Lower lobe of right lung (tissue), 2 donors: ENCODE data around the gene BOC. TPM values are rescaled to one million over a fixed set of nuclear protein-coding genes. Genes with fewer than 3 reads are reported as not detected.

Experiments
- ATAC-seq, 2 donors: fragments of 200-7000 bp; cut with Tn5 transposase; one replicate each; pipeline ENCODE4 v1.9.1; 2020 to 2022; ENCODE audit warnings: mild to moderate bottlenecking in 2 of 2, moderate library complexity in 2 of 2
- DNase-seq: peaks from one replicate; pipeline ENCODE4 v3.0.0-alpha.2; 2020
- H3K27ac ChIP-seq: fragments of 200-600 bp; one replicate; pipeline ENCODE4 v1.8.0; 2022
- H3K27me3 ChIP-seq: fragments of 200-600 bp; one replicate; pipeline ENCODE4 v1.8.0; 2022; ENCODE audit warnings: low read depth
- H3K36me3 ChIP-seq: fragments of 200-600 bp; one replicate; pipeline ENCODE4 v1.8.0; 2022; ENCODE audit warnings: mild to moderate bottlenecking
- H3K4me1 ChIP-seq: fragments of 200-600 bp; one replicate; pipeline ENCODE4 v1.8.0; 2022
- H3K4me3 ChIP-seq: fragments of 200-600 bp; one replicate; pipeline ENCODE4 v1.8.0; 2022; ENCODE audit warnings: mild to moderate bottlenecking
- H3K9me3 ChIP-seq: fragments of 200-600 bp; one replicate; pipeline ENCODE4 v1.8.0; 2022
- intact Hi-C: fragments of 100-400 bp; cut with DNase I; formaldehyde crosslinking; loops from one replicate; pipeline ENCODE4 v1.11.0; 2022
- total RNA-seq: library from RNA; stranded (reverse); fragmentation: NEBNext Ultra II Directional; extraction: Animal tissue kit (Norgen Biotek cat#: 25700); gene quantifications from one replicate; pipeline ENCODE4 v1.2.1, GENCODE V29; 2021
- TF ChIP-seq, protein P1 (sequence below): fragments of 200-600 bp; IDR thresholded peaks from one replicate; pipeline ENCODE4 v1.8.0; 2022; ENCODE audit warnings: antibody characterized with exemption, mild to moderate bottlenecking
- donor health status: DM: no; HTN: yes; CAD: no; lungs with severe emphysema.

Gene BOC
- total RNA-seq, 1 donor from 2014 or later: 10.1 TPM

DNA sequence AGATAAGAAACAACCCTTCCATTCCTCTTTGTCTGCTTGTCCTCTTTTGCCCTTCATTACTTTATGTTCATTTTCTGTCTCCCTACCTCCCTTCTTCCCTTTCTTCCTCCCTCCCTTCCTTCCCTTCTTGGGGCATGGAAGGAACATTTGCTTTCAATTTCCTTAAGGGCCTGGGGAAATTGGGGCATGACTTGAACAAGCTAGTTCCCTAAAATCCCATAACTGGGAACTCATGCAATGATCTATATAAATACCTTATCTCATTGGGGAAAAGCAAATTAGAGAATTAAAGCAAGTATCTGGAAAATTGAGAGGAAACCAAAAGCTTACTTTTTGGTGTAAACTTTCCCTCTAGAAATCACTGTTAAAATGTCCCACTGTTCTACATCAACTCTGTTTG, 35.7 kb downstream of the BOC start:
- H3K27ac ChIP-seq: no peak overlapping the region
- no peaks in the 10 kb centered on the region for H3K4me1 ChIP-seq
- H3K9me3 ChIP-seq: no peaks in the 10 kb centered on the region

DNA sequence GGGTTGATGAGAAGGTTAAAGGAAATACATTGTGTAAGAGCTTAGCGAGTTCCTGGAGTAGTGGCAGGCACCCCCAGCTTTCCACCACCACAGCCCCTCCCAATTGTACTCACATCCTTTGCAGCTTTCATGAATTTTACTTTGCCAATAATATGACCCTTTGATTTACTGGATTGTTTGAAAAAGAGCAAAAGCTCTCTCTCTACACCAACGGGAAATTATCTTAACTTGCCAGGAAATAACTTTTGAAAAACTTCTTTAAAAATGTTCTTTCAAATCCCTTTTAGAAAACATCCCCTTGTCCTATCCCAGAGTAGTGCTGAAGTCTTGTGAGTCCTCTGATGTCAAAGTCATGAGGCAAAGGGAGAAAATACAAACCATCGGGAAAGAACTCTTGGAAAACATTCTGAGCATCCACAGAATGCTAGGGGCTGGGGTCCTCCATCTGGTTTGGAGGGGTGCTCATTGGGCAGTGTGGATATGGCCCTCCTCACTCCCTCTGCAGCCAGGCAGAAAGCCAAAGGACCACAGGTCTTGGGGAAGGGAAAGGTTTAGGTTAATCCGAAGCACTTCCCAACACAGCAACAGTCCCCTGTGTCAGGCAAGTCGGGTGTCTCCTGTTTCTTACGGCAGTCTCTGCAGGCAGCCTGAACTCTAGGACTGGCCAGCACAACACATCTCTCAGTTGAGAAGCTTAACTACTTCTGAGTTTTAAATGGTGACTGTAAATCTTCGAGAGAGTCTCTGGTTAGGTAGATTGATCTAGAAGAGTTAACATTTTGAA, 36.5 kb downstream of the BOC start:
- H3K9me3 ChIP-seq: no peaks in the 10 kb centered on the region
- intact Hi-C loops: no loop called here
- H3K4me3 ChIP-seq: no peak overlapping the region
- DNase-seq (no peak), ATAC-seq (no peak)
- TF ChIP-seq, protein P1, sequence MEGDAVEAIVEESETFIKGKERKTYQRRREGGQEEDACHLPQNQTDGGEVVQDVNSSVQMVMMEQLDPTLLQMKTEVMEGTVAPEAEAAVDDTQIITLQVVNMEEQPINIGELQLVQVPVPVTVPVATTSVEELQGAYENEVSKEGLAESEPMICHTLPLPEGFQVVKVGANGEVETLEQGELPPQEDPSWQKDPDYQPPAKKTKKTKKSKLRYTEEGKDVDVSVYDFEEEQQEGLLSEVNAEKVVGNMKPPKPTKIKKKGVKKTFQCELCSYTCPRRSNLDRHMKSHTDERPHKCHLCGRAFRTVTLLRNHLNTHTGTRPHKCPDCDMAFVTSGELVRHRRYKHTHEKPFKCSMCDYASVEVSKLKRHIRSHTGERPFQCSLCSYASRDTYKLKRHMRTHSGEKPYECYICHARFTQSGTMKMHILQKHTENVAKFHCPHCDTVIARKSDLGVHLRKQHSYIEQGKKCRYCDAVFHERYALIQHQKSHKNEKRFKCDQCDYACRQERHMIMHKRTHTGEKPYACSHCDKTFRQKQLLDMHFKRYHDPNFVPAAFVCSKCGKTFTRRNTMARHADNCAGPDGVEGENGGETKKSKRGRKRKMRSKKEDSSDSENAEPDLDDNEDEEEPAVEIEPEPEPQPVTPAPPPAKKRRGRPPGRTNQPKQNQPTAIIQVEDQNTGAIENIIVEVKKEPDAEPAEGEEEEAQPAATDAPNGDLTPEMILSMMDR: no peak
- no peaks in the 10 kb centered on the region for H3K27me3 ChIP-seq
- H3K36me3 ChIP-seq: no peaks in the 10 kb centered on the region
- no peaks in the 10 kb centered on the region for H3K4me1 ChIP-seq
- peak overlapping the region; percentile 43 for H3K27ac ChIP-seq

More for the DNA sequence above, 35.7 kb downstream of the BOC start:
- Histone ChIP-seq H3K27me3 (no peaks in the 10 kb centered on the region), H3K4me3 (no peak overlapping the region), H3K36me3 (no peaks in the 10 kb centered on the region)
- intact Hi-C loops: no loop called here
- TF ChIP-seq, protein P1: no peak
- ATAC-seq (no peak), DNase-seq (no peak)

DNA sequence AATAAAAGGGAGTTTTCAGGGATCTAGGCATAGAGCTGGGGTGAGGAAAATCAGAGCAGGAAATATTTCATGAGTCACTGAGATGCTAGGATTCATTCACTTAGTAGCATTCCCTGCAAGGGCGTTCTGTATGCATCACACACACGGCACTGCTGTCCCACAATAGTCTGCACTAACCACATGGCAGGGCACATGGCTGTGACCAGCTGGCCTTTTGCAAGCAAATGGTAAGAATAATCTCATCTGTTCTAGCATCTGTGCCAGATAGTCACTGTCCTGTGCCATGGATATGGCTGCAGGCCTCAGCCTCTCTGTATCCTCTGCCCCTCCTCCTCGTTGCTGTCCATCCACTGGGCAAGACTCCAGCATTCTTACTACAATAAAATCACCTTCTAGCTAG, 37.8 kb downstream of the BOC start:
- Histone ChIP-seq H3K27ac (no peak overlapping the region), H3K4me1 (no peaks in the 10 kb centered on the region), H3K27me3 (no peaks in the 10 kb centered on the region), H3K4me3 (no peak overlapping the region), H3K36me3 (no peaks in the 10 kb centered on the region), H3K9me3 (no peaks in the 10 kb centered on the region)
- DNase-seq (no peak), ATAC-seq (peak; percentile 26 to 45)
- TF ChIP-seq, protein P1: no peak
- intact Hi-C loops: no loop called here

DNA sequence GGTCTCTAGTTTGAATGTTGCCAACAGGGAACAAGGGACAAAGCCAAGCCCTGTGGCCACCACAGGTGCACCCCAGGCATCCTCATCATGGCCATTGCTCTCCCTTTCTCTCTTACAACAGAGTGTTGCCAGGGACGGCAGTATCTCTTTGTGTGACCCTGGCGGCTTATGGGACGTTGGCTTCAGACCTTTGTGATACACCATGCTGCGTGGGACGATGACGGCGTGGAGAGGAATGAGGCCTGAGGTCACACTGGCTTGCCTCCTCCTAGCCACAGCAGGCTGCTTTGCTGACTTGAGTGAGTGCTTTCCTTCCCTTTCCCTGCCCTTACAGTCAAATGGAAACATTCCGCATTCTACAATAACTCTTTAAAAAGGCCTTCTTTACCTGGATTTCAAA, 38.2 kb downstream of the BOC start:
- no peaks in the 10 kb centered on the region for H3K36me3 ChIP-seq
- no peaks in the 10 kb centered on the region for H3K4me1 ChIP-seq
- ATAC-seq (no peak), DNase-seq (no peak)
- no peak overlapping the region for H3K4me3 ChIP-seq
- H3K27me3 ChIP-seq: no peaks in the 10 kb centered on the region
- intact Hi-C loops: no loop called here
- no peak overlapping the region for H3K27ac ChIP-seq
- TF ChIP-seq, protein P1: no peak
- H3K9me3 ChIP-seq: no peaks in the 10 kb centered on the region

DNA sequence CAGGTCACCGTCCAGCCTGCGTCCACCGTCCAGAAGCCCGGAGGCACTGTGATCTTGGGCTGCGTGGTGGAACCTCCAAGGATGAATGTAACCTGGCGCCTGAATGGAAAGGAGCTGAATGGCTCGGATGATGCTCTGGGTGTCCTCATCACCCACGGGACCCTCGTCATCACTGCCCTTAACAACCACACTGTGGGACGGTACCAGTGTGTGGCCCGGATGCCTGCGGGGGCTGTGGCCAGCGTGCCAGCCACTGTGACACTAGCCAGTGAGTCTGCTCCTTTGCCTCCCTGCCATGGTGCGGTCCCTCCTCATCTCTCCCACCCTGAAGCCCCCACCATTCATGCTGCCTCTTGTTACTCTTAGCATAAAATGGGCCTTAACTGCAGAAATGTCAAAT, 39.2 kb downstream of the BOC start:
- ATAC-seq: peak in 1 of 2 donors; percentile 14
- Histone ChIP-seq H3K36me3 (no peaks in the 10 kb centered on the region), H3K9me3 (no peaks in the 10 kb centered on the region), H3K4me3 (no peak overlapping the region), H3K27ac (no peak overlapping the region), H3K27me3 (no peaks in the 10 kb centered on the region), H3K4me1 (no peaks in the 10 kb centered on the region)
- intact Hi-C loops: no loop called here
- TF ChIP-seq, protein P1: no peak
- no peak for DNase-seq
